Testis (tissue), 2 donors: ENCODE measurements around the gene MINDY2.

Experiments
- CTCF ChIP-seq, 3 experiments: fragments of 450-650 bp in 2 of 3; fragments of 200-600 bp in 1 of 3; sonication (generic) in 1 of 3; IDR thresholded peaks; one replicate each; pipeline ENCODE4 v1.5.1; 2016 to 2019; ENCODE audit warnings: antibody characterized with exemption in 3 of 3, mild to moderate bottlenecking in 2 of 3, moderate library complexity in 1 of 3
- POLR2A ChIP-seq: fragments of 450-650 bp; IDR thresholded peaks from one replicate; pipeline ENCODE4 v1.6.1; 2017; ENCODE audit warnings: antibody characterized with exemption, mild to moderate bottlenecking, moderate library complexity

- no peak for TF ChIP-seq CTCF (IDR thresholded peaks at IDR 0.05)
- no peak for TF ChIP-seq POLR2A
Measured at GRCh38 chr15:58737298-58737697, 33.8 kb upstream of the MINDY2 start.
